H9 (cell line): ENCODE results near the gene SLC12A8. TPM values are rescaled to one million over a fixed set of nuclear protein-coding genes. Genes with fewer than 3 reads are reported as not detected.
A peak's percentile ranks its signal among the peaks of the same experiment; 100 is the strongest.

Experiments used
- DNase-seq: peaks from one replicate; pipeline ENCODE4 v3.0.0-alpha.2; 2017
- H2AFZ ChIP-seq: one replicate; pipeline ENCODE4 v1.6.1; 2013; ENCODE audit warnings: mild to moderate bottlenecking, low read length, control low read depth, moderate library complexity
- H2AK5ac ChIP-seq: 2 replicates; pipeline ENCODE4 v1.6.1; 2013; ENCODE audit warnings: low read length, control low read depth, mixed read lengths; ENCODE audit not compliant: insufficient read length
- H2BK120ac ChIP-seq: one replicate; pipeline ENCODE4 v1.6.1; 2013; ENCODE audit warnings: low read depth, mild to moderate bottlenecking, low read length, control low read depth, inconsistent platforms; ENCODE audit not compliant: poor library complexity, severe bottlenecking
- H2BK12ac ChIP-seq: 2 replicates; pipeline ENCODE4 v1.6.1; 2013; ENCODE audit warnings: low read length, control low read depth, mixed read lengths, low read depth; ENCODE audit not compliant: insufficient read length
- H2BK15ac ChIP-seq: 2 replicates; pipeline ENCODE4 v1.6.1; 2013; ENCODE audit warnings: low read depth, low read length, control low read depth
- H2BK20ac ChIP-seq: one replicate; pipeline ENCODE4 v1.6.1; 2013; ENCODE audit warnings: low read depth, mild to moderate bottlenecking, low read length, control low read depth, inconsistent platforms; ENCODE audit not compliant: poor library complexity, severe bottlenecking
- H2BK5ac ChIP-seq: 2 replicates; pipeline ENCODE4 v1.6.1; 2013; ENCODE audit warnings: low read length, control low read depth, mixed read lengths; ENCODE audit not compliant: insufficient read length
- H3K14ac ChIP-seq: 2 replicates; pipeline ENCODE4 v1.6.1; 2013; ENCODE audit warnings: low read length, control low read depth; ENCODE audit not compliant: insufficient read depth
- H3K18ac ChIP-seq: 2 replicates; pipeline ENCODE4 v1.6.1; 2013; ENCODE audit warnings: low read depth, mild to moderate bottlenecking, mixed read lengths, low read length, control low read depth; ENCODE audit not compliant: insufficient read length
- H3K23ac ChIP-seq: 2 replicates; pipeline ENCODE4 v1.6.1; 2013; ENCODE audit warnings: low read length, control low read depth, mixed read lengths, low read depth; ENCODE audit not compliant: insufficient read length
- H3K23me2 ChIP-seq: 2 replicates; pipeline ENCODE4 v1.6.1; 2013; ENCODE audit warnings: low read depth, mild to moderate bottlenecking, mixed read lengths, low read length, control low read depth; ENCODE audit not compliant: insufficient read length, poor library complexity, severe bottlenecking
- H3K27ac ChIP-seq: 2 replicates; pipeline ENCODE4 v1.5.1; 2013; ENCODE audit warnings: low read length, control low read depth, mixed read lengths, low read depth; ENCODE audit not compliant: insufficient read length
- H3K27me3 ChIP-seq: 2 replicates; pipeline ENCODE4 v1.6.1; 2013; ENCODE audit warnings: low read length, control low read depth, inconsistent platforms; ENCODE audit not compliant: insufficient read depth
- H3K4ac ChIP-seq: 2 replicates; pipeline ENCODE4 v1.6.1; 2013; ENCODE audit warnings: low read depth, mild to moderate bottlenecking, control low read depth, inconsistent platforms, low read length, moderate library complexity
- H3K4me1 ChIP-seq: 2 replicates; pipeline ENCODE4 v1.6.1; 2013; ENCODE audit warnings: low read length, control low read depth, inconsistent platforms; ENCODE audit not compliant: insufficient read depth
- H3K4me2 ChIP-seq: 2 replicates; pipeline ENCODE4 v1.6.1; 2013; ENCODE audit warnings: low read length, control low read depth, mixed read lengths; ENCODE audit not compliant: insufficient read length, insufficient read depth
- H3K56ac ChIP-seq: 2 replicates; pipeline ENCODE4 v1.6.1; 2013; ENCODE audit warnings: low read depth, mild to moderate bottlenecking, mixed read lengths, low read length, control low read depth; ENCODE audit not compliant: insufficient read length
- H3K79me1 ChIP-seq: 2 replicates; pipeline ENCODE4 v1.6.1; 2013; ENCODE audit warnings: low read depth, mild to moderate bottlenecking, moderate library complexity, low read length, control low read depth, inconsistent platforms; ENCODE audit not compliant: insufficient read depth, poor library complexity, severe bottlenecking
- H3K79me2 ChIP-seq: 2 replicates; pipeline ENCODE4 v1.6.1; 2013; ENCODE audit warnings: low read length, control low read depth, inconsistent platforms; ENCODE audit not compliant: insufficient read depth
- H3K9ac ChIP-seq: 2 replicates; pipeline ENCODE4 v1.6.1; 2013; ENCODE audit warnings: low read length, control low read depth, mixed read lengths; ENCODE audit not compliant: insufficient read length; ENCODE audit errors: extremely low read depth
- H3K9me3 ChIP-seq: one replicate; pipeline ENCODE4 v1.6.1; 2013; ENCODE audit warnings: low read depth, low read length, inconsistent platforms; ENCODE audit not compliant: control insufficient read depth
- H3T11ph ChIP-seq: one replicate; pipeline ENCODE4 v1.6.1; 2013; ENCODE audit warnings: mild to moderate bottlenecking, low read length, control low read depth, inconsistent platforms
- H4K20me1 ChIP-seq: one replicate; pipeline ENCODE4 v1.6.1; 2013; ENCODE audit not compliant: control insufficient read depth, insufficient read length, insufficient read depth
- H4K5ac ChIP-seq: 2 replicates; pipeline ENCODE4 v1.6.1; 2013; ENCODE audit warnings: low read depth, mild to moderate bottlenecking, mixed read lengths, low read length, control low read depth; ENCODE audit not compliant: insufficient read length
- H4K8ac ChIP-seq: replicated peaks from 2 replicates; pipeline ENCODE4 v1.6.1; 2013; ENCODE audit warnings: low read length, control low read depth, mixed read lengths, low read depth; ENCODE audit not compliant: insufficient read length
- H4K91ac ChIP-seq: 2 replicates; pipeline ENCODE4 v1.6.1; 2013; ENCODE audit warnings: low read depth, mild to moderate bottlenecking, moderate library complexity, mixed read lengths, low read length, control low read depth; ENCODE audit not compliant: insufficient read length
- H3K27ac Mint-ChIP-seq, 3 experiments: 2 replicates in 2 of 3; 3 replicates in 1 of 3; pipeline ENCODE4 v1.8.0; 2020 to 2021; ENCODE audit warnings: mixed read lengths in 3 of 3, mild to moderate bottlenecking in 1 of 3, moderate library complexity in 1 of 3
- H3K27me3 Mint-ChIP-seq: 2 replicates; pipeline ENCODE4 v1.8.0; 2021; ENCODE audit warnings: low read depth, mild to moderate bottlenecking, moderate library complexity, mixed read lengths
- H3K36me3 Mint-ChIP-seq, 3 experiments: 2 replicates in 2 of 3; 3 replicates in 1 of 3; pipeline ENCODE4 v1.8.0; 2020 to 2021; ENCODE audit warnings: low read depth in 3 of 3, mixed read lengths in 3 of 3; ENCODE audit not compliant: insufficient read depth in 1 of 3
- H3K4me1 Mint-ChIP-seq, 2 experiments: 2 replicates each; pipeline ENCODE4 v1.8.0; 2020; ENCODE audit warnings: mixed read lengths in 2 of 2
- H3K4me3 Mint-ChIP-seq, 2 experiments: 2 replicates in 1 of 2; 3 replicates in 1 of 2; pipeline ENCODE4 v1.8.0; 2020 to 2021; ENCODE audit warnings: mild to moderate bottlenecking in 2 of 2, mixed read lengths in 2 of 2, moderate library complexity in 1 of 2
- H3K9me3 Mint-ChIP-seq, 2 experiments: 2 replicates in 1 of 2; 3 replicates in 1 of 2; pipeline ENCODE4 v1.8.0; 2020; ENCODE audit warnings: mild to moderate bottlenecking in 2 of 2, mixed read lengths in 2 of 2, moderate library complexity in 1 of 2
- CTCF ChIP-seq: fragments of 200-600 bp; sonication (generic); conservative IDR thresholded peaks from 3 replicates; pipeline ENCODE4 v1.8.0; 2021; ENCODE audit warnings: antibody characterized with exemption, mild to moderate bottlenecking
- WGBS: extraction: QIAGEN DNeasy Blood & Tissue Kit; methylation state at CpG from one replicate; pipeline ENCODE4 v1.1.7; 2013; ENCODE audit warnings: missing lambda C conversion rate, low lambda C conversion rate, mixed read lengths; ENCODE audit not compliant: insufficient read length; ENCODE audit errors: extremely low coverage; 5-methylcytosine and 5-hydroxymethylcytosine counted together
- total RNA-seq: library from RNA; stranded (reverse); gene quantifications from 2 replicates; pipeline ENCODE4 v1.2.1, GENCODE V29; 2021

SLC12A8 gene
- total RNA-seq, 1 experiment from 2014 or later = 8.2 TPM

- no peak overlapping the region for H4K8ac ChIP-seq
- H2BK120ac ChIP-seq = no peak overlapping the region
- H3K79me1 ChIP-seq = no peaks in the 10 kb centered on the region
- 0 out of 2 replicates have a peak overlapping the region, but pooled peaks have one; percentile 0 for H3K14ac ChIP-seq
- no peak overlapping the region for H3K9ac ChIP-seq
- peak overlapping the region; percentile 67 to 85 for H3K4me3 Mint-ChIP-seq
- no peak overlapping the region for H3K4ac ChIP-seq
- no peak overlapping the region for H4K5ac ChIP-seq
- peaks cover 8% of the 10 kb centered on the region for H3K23me2 ChIP-seq
- H2AK5ac ChIP-seq = no peak overlapping the region
- no peaks in the 10 kb centered on the region; the same call in 1 of the 2 replicates for H3K4me1 ChIP-seq
- no CpG with 5 or more reads among the region's 20 CpGs for whole genome bisulfite sequencing
- no peaks in the 10 kb centered on the region for H3K9me3 Mint-ChIP-seq
- no peak overlapping the region for H3T11ph ChIP-seq
- H3K9me3 ChIP-seq = no peaks in the 10 kb centered on the region
- no peak overlapping the region for H2BK12ac ChIP-seq
- H3K56ac ChIP-seq = no peak overlapping the region
- H3K18ac ChIP-seq = no peak overlapping the region
- no peaks in the 10 kb centered on the region for H4K20me1 ChIP-seq
- H2BK5ac ChIP-seq = no peak overlapping the region
- H3K79me2 ChIP-seq = no peaks in the 10 kb centered on the region
- H3K27ac Mint-ChIP-seq = peak overlapping the region; percentile 85 to 95 (median 93)
- H3K23ac ChIP-seq = no peak overlapping the region
- peaks cover 0 to 5% (median 0%) of the 10 kb centered on the region in 3 experiments; a peak in 1 of 7 replicates for H3K36me3 Mint-ChIP-seq
- H3K27ac ChIP-seq = no peak overlapping the region
- H3K4me1 Mint-ChIP-seq = peaks cover 53 to 68% of the 10 kb centered on the region in 2 experiments
- no peak overlapping the region for H2BK15ac ChIP-seq
- no peak overlapping the region for H4K91ac ChIP-seq
- H2AFZ ChIP-seq = no peak overlapping the region
- H2BK20ac ChIP-seq = no peak overlapping the region
- no peak for TF ChIP-seq CTCF
- H3K27me3 Mint-ChIP-seq = peaks cover 5% of the 10 kb centered on the region
- H3K27me3 ChIP-seq = no peaks in the 10 kb centered on the region
- H3K4me2 ChIP-seq = peak overlapping the region; percentile 59
- DNase-seq = peak; percentile 94
These were observed 92.0 kb downstream of the SLC12A8 start for GRCh38 chr3:125120379-125121122.
